Thyroid gland (tissue), 4 donors: Measurements from ENCODE around the gene SKI. TPM values are rescaled to one million over a fixed set of nuclear protein-coding genes. Genes with fewer than 3 reads are reported as not detected.

ENCODE experiments used
- DNase-seq, 2 donors: peaks; one replicate each; pipeline ENCODE4 v3.0.0-alpha.2; 2019
- H3K27ac ChIP-seq, 3 donors: fragments of 200-600 bp; sonication (generic); 1 replicate in 2 of 3; 2 replicates in 1 of 3; pipeline ENCODE4 v1.5.1; 2016 to 2019; ENCODE audit warnings: mild to moderate bottlenecking in 1 of 3, moderate library complexity in 1 of 3
- H3K27me3 ChIP-seq: fragments of 200-600 bp; sonication (generic); one replicate; pipeline ENCODE4 v1.5.1; 2019
- H3K36me3 ChIP-seq, 2 donors: fragments of 200-600 bp; sonication (generic); one replicate each; pipeline ENCODE4 v1.5.1; 2016 to 2019
- H3K4me1 ChIP-seq, 2 donors: fragments of 200-600 bp; sonication (generic); one replicate each; pipeline ENCODE4 v1.5.1; 2017 to 2019
- H3K4me3 ChIP-seq, 3 donors: fragments of 200-600 bp; sonication (generic); replicated peaks in 1 of 3; 1 replicate in 2 of 3; 2 replicates in 1 of 3; pipeline ENCODE4 v1.5.1; 2016; ENCODE audit warnings: mild to moderate bottlenecking in 1 of 3
- H3K9me3 ChIP-seq: fragments of 200-600 bp; sonication (generic); one replicate; pipeline ENCODE4 v1.5.1; 2017
- CTCF ChIP-seq, 6 experiments: fragments of 200-600 bp in 3 of 6; fragments of 450-650 bp in 3 of 6; sonication (generic) in 3 of 6; IDR thresholded peaks; one replicate each; pipeline ENCODE4 v1.5.1; 2016 to 2019; ENCODE audit warnings: antibody characterized with exemption in 6 of 6, mild to moderate bottlenecking in 2 of 6, inconsistent platforms in 1 of 6, moderate library complexity in 1 of 6
- POLR2A ChIP-seq, 2 donors: fragments of 450-650 bp; IDR thresholded peaks; one replicate each; pipeline ENCODE4 v1.6.1; 2017; ENCODE audit warnings: antibody characterized with exemption in 2 of 2, mild to moderate bottlenecking in 2 of 2, moderate library complexity in 1 of 2
- WGBS, 2 donors: methylation state at CpG; one replicate each; pipeline ENCODE4 v1.1.5; 2017; 5-methylcytosine and 5-hydroxymethylcytosine counted together
- intact Hi-C: fragments of 100-400 bp; cut with DNase I; formaldehyde crosslinking; loops from one replicate; pipeline ENCODE4 v1.15.1; 2023
- total RNA-seq, 4 donors: library from RNA; depleted of rRNA; stranded (reverse); fragments of >200 nt; gene quantifications; one replicate each; pipeline ENCODE4 v1.2.3, GENCODE V29; 2016

The SKI gene
- 10 to 100 TPM; 31.4 to 59.6 (median 39.9) TPM for total RNA-seq

GRCh38 chr1:2228157-2228594 lies at the start of gene SKI:
SKI (plus strand) TSS chr1:2228319; CDS start chr1:2228767, 448 bp downstream.
- intact Hi-C loops, result no loop called here
- WGBS, 2 donors, result no CpG with 5 or more reads among the region's 100 CpGs
- no peak for TF ChIP-seq POLR2A (IDR thresholded peaks at IDR 0.05)
- no peak for TF ChIP-seq CTCF (IDR thresholded peaks at IDR 0.05)
- Histone ChIP-seq H3K27ac (peak within 1 kb of the TSS; percentile 96 to 99 (median 97)), H3K9me3 (no peaks in the 10 kb centered on the region), H3K4me3 (peak within 1 kb of the TSS; percentile 15 to 85 (median 75)), H3K27me3 (no peaks in the 10 kb centered on the region), H3K36me3 (no peaks in the 10 kb centered on the region), H3K4me1 (peaks cover 40 to 43% of the 10 kb centered on the region in 2 donors)
- no peak for DNase-seq

- DNase-seq, result no peak
- Histone ChIP-seq H3K27ac (no peak overlapping the region), H3K4me3 (no peak overlapping the region), H3K36me3 (peaks cover 3 to 5% of the 10 kb centered on the region in 2 donors), H3K27me3 (no peaks in the 10 kb centered on the region), H3K4me1 (no peaks in the 10 kb centered on the region), H3K9me3 (no peaks in the 10 kb centered on the region)
- TF ChIP-seq CTCF (IDR thresholded peaks at IDR 0.05) (no peak), POLR2A (IDR thresholded peaks at IDR 0.05) (no peak)
- intact Hi-C loops, result loop anchor here (10.0 kb wide), 1 partner anchor 124 kb away; the partner anchor contains the start of gene PRKCZ
- 84 to 98% methylated on average over 7 of the region's 16 CpGs for WGBS, 2 donors
Observed at GRCh38 chr1:2178875-2179274, 49.2 kb upstream of the SKI start.

GRCh38 chr1:2179283-2180013 lies 48.7 kb upstream of the SKI start:
- Histone ChIP-seq H3K9me3 (no peaks in the 10 kb centered on the region), H3K36me3 (peaks cover 3 to 5% of the 10 kb centered on the region in 2 donors), H3K27ac (no peak overlapping the region), H3K27me3 (no peaks in the 10 kb centered on the region), H3K4me3 (no peak overlapping the region), H3K4me1 (no peaks in the 10 kb centered on the region)
- DNase-seq, result no peak
- 80 to 89% methylated on average over 19 to 23 of the region's 28 CpGs for WGBS, 2 donors
- intact Hi-C loops, result loop anchor here (10.0 kb wide), 1 partner anchor 125 kb away; the partner anchor contains the start of gene PRKCZ
- TF ChIP-seq POLR2A (IDR thresholded peaks at IDR 0.05) (no peak), CTCF (IDR thresholded peaks at IDR 0.05) (no peak)

- Histone ChIP-seq H3K36me3 (peaks cover 5 to 14% of the 10 kb centered on the region in 2 donors), H3K9me3 (no peaks in the 10 kb centered on the region), H3K4me1 (no peaks in the 10 kb centered on the region), H3K27me3 (no peaks in the 10 kb centered on the region), H3K4me3 (no peak overlapping the region), H3K27ac (no peak overlapping the region)
- intact Hi-C loops, result no loop called here
- TF ChIP-seq CTCF (IDR thresholded peaks at IDR 0.05) (no peak), POLR2A (IDR thresholded peaks at IDR 0.05) (no peak)
- 90 to 93% methylated on average over 54 to 55 of the region's 58 CpGs for WGBS, 2 donors
- no peak for DNase-seq
Observed at GRCh38 chr1:2180297-2181245, 47.5 kb upstream of the SKI start.
